CD4-positive, CD25-positive, alpha-beta regulatory T cell (primary cell): ENCODE results near the gene SMARCC1. TPM values are rescaled to one million over a fixed set of nuclear protein-coding genes. Genes with fewer than 3 reads are reported as not detected.
A peak's percentile ranks its signal among the peaks of the same experiment; 100 is the strongest.
"Not testable (repeated sequence)": the region's sequence is repeated elsewhere in the genome, so short reads cannot be mapped to it uniquely, and the experiment has no call there.

ENCODE experiments used
- ATAC-seq, 2 donors: fragments of 150-1000 bp; cut with Tn5 transposase; one replicate each; pipeline ENCODE4 v1.10.0; 2021; ENCODE audit warnings: low read depth in 2 of 2, moderate number of reproducible peaks in 2 of 2, moderate library complexity in 1 of 2
- DNase-seq, 3 donors: peaks; one replicate each; pipeline versions ENCODE4 v3.0.0 to v3.0.0-alpha.2; 2012 to 2022; ENCODE audit warnings: mixed read lengths in 1 of 3
- H3K27ac ChIP-seq: one replicate; pipeline ENCODE4 v1.7.0; 2013; ENCODE audit warnings: mild to moderate bottlenecking, low read length; ENCODE audit not compliant: insufficient read depth, poor library complexity, severe bottlenecking
- H3K27me3 ChIP-seq: one replicate; pipeline ENCODE4 v1.7.0; 2013; ENCODE audit warnings: low read length; ENCODE audit not compliant: control insufficient read depth, insufficient read depth
- H3K36me3 ChIP-seq: one replicate; pipeline ENCODE4 v1.7.0; 2013; ENCODE audit warnings: mild to moderate bottlenecking, low read length, moderate library complexity; ENCODE audit not compliant: control insufficient read depth, insufficient read depth
- H3K4me1 ChIP-seq: 2 replicates; pipeline ENCODE4 v1.7.0; 2013; ENCODE audit warnings: mild to moderate bottlenecking, low read length; ENCODE audit not compliant: insufficient read depth, control insufficient read depth, poor library complexity, severe bottlenecking
- H3K4me3 ChIP-seq: one replicate; pipeline ENCODE4 v1.7.0; 2013; ENCODE audit warnings: low read depth, mild to moderate bottlenecking, low read length, moderate library complexity
- H3K9me3 ChIP-seq, 2 experiments: 1 replicate in 1 of 2; 2 replicates in 1 of 2; pipeline ENCODE4 v1.7.0; 2013; ENCODE audit warnings: low read length in 2 of 2, mild to moderate bottlenecking in 1 of 2, moderate library complexity in 1 of 2; ENCODE audit not compliant: control insufficient read depth in 2 of 2
- H3K27ac Mint-ChIP-seq, 3 donors: one replicate each; pipeline ENCODE4 v1.8.0; 2020 to 2022; ENCODE audit warnings: mild to moderate bottlenecking in 3 of 3, mixed read lengths in 3 of 3, moderate library complexity in 2 of 3
- H3K27me3 Mint-ChIP-seq: one replicate; pipeline ENCODE4 v1.8.0; 2022; ENCODE audit warnings: mild to moderate bottlenecking, mixed read lengths
- H3K36me3 Mint-ChIP-seq: one replicate; pipeline ENCODE4 v1.8.0; 2020; ENCODE audit warnings: mixed read lengths
- H3K4me1 Mint-ChIP-seq, 4 donors: one replicate each; pipeline ENCODE4 v1.8.0; 2020 to 2022; ENCODE audit warnings: mixed read lengths in 4 of 4, mild to moderate bottlenecking in 1 of 4
- H3K4me3 Mint-ChIP-seq, 4 donors: one replicate each; pipeline ENCODE4 v1.8.0; 2020 to 2022; ENCODE audit warnings: mild to moderate bottlenecking in 4 of 4, mixed read lengths in 4 of 4, moderate library complexity in 3 of 4
- H3K9me3 Mint-ChIP-seq, 7 donors: one replicate each; pipeline ENCODE4 v1.8.0; 2020 to 2022; ENCODE audit warnings: mixed read lengths in 7 of 7, mild to moderate bottlenecking in 3 of 7, moderate library complexity in 2 of 7
- polyA plus RNA-seq, 4 donors: library from polyadenylated mRNA; unstranded; fragments of 300-500 nt; fragmentation: Illumina TruSeq; gene quantifications; one replicate each; pipeline ENCODE4 v1.2.3, GENCODE V29; 2021
- total RNA-seq: library from RNA; stranded (reverse); gene quantifications from one replicate; pipeline ENCODE4 v1.2.3, GENCODE V29; 2022

The SMARCC1 gene
- total and polyA plus RNA-seq, 5 donors from 2014 or later, result 53.2 to 132 (median 56.7) TPM

- Mint-ChIP-seq H3K36me3 (peaks cover 17% of the 10 kb centered on the region), H3K9me3 (no peaks in the 10 kb centered on the region), H3K4me3 (no peak overlapping the region), H3K27ac (no peak overlapping the region), H3K4me1 (peaks cover 12 to 23% (median 16%) of the 10 kb centered on the region in 4 donors), H3K27me3 (no peaks in the 10 kb centered on the region)
- ATAC-seq (no peak), DNase-seq (no peak)
- no peak overlapping the region for H3K4me3 ChIP-seq
- H3K27me3 ChIP-seq, result no peaks in the 10 kb centered on the region
- no peaks in the 10 kb centered on the region for H3K4me1 ChIP-seq
- no peaks in the 10 kb centered on the region for H3K9me3 ChIP-seq
- no peak overlapping the region for H3K27ac ChIP-seq
- H3K36me3 ChIP-seq, result peaks cover 36% of the 10 kb centered on the region
Observed at GRCh38 chr3:47761046-47761445, 20.6 kb downstream of the SMARCC1 start.

GRCh38 chr3:47760207-47760606 lies 21.5 kb downstream of the SMARCC1 start:
- not testable (repeated sequence) for DNase-seq, H3K4me1 ChIP-seq, H3K27ac ChIP-seq, H3K9me3 Mint-ChIP-seq, H3K9me3 ChIP-seq, ATAC-seq, H3K4me3 ChIP-seq, H3K27me3 Mint-ChIP-seq, H3K27me3 ChIP-seq, H3K4me3 Mint-ChIP-seq
- Mint-ChIP-seq H3K36me3 (peaks cover 17% of the 10 kb centered on the region), H3K4me1 (peaks cover 11 to 19% (median 15%) of the 10 kb centered on the region in 4 donors), H3K27ac (peak overlapping the region in 1 of 3 donors; percentile 32)
- H3K36me3 ChIP-seq, result peaks cover 30% of the 10 kb centered on the region

GRCh38 chr3:47758261-47759025 lies 23.2 kb downstream of the SMARCC1 start:
- peaks cover 20% of the 10 kb centered on the region for H3K36me3 ChIP-seq
- Mint-ChIP-seq H3K27me3 (no peaks in the 10 kb centered on the region), H3K4me1 (peaks cover 9 to 17% (median 13%) of the 10 kb centered on the region in 4 donors), H3K36me3 (peaks cover 15% of the 10 kb centered on the region), H3K9me3 (no peaks in the 10 kb centered on the region), H3K27ac (peak overlapping the region in 1 of 3 donors; percentile 56), H3K4me3 (no peak overlapping the region)
- ATAC-seq (no peak), DNase-seq (no peak)
- H3K27me3 ChIP-seq, result no peaks in the 10 kb centered on the region
- no peaks in the 10 kb centered on the region for H3K9me3 ChIP-seq
- H3K27ac ChIP-seq, result no peak overlapping the region
- no peaks in the 10 kb centered on the region for H3K4me1 ChIP-seq
- no peak overlapping the region for H3K4me3 ChIP-seq

GRCh38 chr3:47752716-47753115 lies 29.0 kb downstream of the SMARCC1 start:
- Histone ChIP-seq H3K27me3 (no peaks in the 10 kb centered on the region), H3K27ac (no peak overlapping the region), H3K4me1 (no peaks in the 10 kb centered on the region), H3K9me3 (no peaks in the 10 kb centered on the region), H3K36me3 (peaks cover 12% of the 10 kb centered on the region), H3K4me3 (no peak overlapping the region)
- ATAC-seq, result no peak
- no peaks in the 10 kb centered on the region for H3K9me3 Mint-ChIP-seq
- peaks cover 5 to 15% (median 9%) of the 10 kb centered on the region in 4 donors for H3K4me1 Mint-ChIP-seq
- DNase-seq, result no peak
- H3K27ac Mint-ChIP-seq, result no peak overlapping the region
- no peaks in the 10 kb centered on the region for H3K27me3 Mint-ChIP-seq
- H3K4me3 Mint-ChIP-seq, result peak overlapping the region in 1 of 4 donors; percentile 74
- H3K36me3 Mint-ChIP-seq, result peaks cover 16% of the 10 kb centered on the region

- H3K27ac ChIP-seq, H3K36me3 Mint-ChIP-seq, DNase-seq, H3K27me3 ChIP-seq, H3K4me3 Mint-ChIP-seq, H3K4me1 ChIP-seq, H3K27me3 Mint-ChIP-seq, H3K36me3 ChIP-seq, ATAC-seq, H3K9me3 Mint-ChIP-seq, H3K9me3 ChIP-seq, H3K4me3 ChIP-seq, H3K27ac Mint-ChIP-seq: not testable (repeated sequence)
- H3K4me1 Mint-ChIP-seq, result peaks cover 5 to 10% (median 9%) of the 10 kb centered on the region in 4 donors
Observed at GRCh38 chr3:47750811-47751354, 30.8 kb downstream of the SMARCC1 start.

GRCh38 chr3:47747558-47747957 lies 34.1 kb downstream of the SMARCC1 start:
- H3K36me3 ChIP-seq, result peaks cover 37% of the 10 kb centered on the region
- no peak overlapping the region for H3K4me3 Mint-ChIP-seq
- no peak overlapping the region for H3K27ac Mint-ChIP-seq
- H3K9me3 ChIP-seq, result no peaks in the 10 kb centered on the region
- H3K27ac ChIP-seq, result no peak overlapping the region
- H3K4me1 Mint-ChIP-seq, result peaks cover 9 to 18% (median 15%) of the 10 kb centered on the region in 4 donors
- no peak overlapping the region for H3K4me3 ChIP-seq
- H3K4me1 ChIP-seq, result no peaks in the 10 kb centered on the region
- H3K27me3 ChIP-seq, result no peaks in the 10 kb centered on the region
- ATAC-seq, result no peak
- no peak for DNase-seq
- peaks cover 12% of the 10 kb centered on the region for H3K36me3 Mint-ChIP-seq
- H3K27me3 Mint-ChIP-seq, result no peaks in the 10 kb centered on the region
- no peaks in the 10 kb centered on the region for H3K9me3 Mint-ChIP-seq

- H3K27me3 Mint-ChIP-seq, result no peaks in the 10 kb centered on the region
Observed at GRCh38 chr3:47746264-47746663, 35.4 kb downstream of the SMARCC1 start.

GRCh38 chr3:47743855-47744254 lies 37.8 kb downstream of the SMARCC1 start:
- DNase-seq (no peak), ATAC-seq (no peak)
- H3K4me3 ChIP-seq, result no peak overlapping the region
- Mint-ChIP-seq H3K27me3 (no peaks in the 10 kb centered on the region), H3K9me3 (no peaks in the 10 kb centered on the region), H3K36me3 (peaks cover 9% of the 10 kb centered on the region), H3K4me3 (no peak overlapping the region), H3K4me1 (peaks cover 15 to 41% (median 24%) of the 10 kb centered on the region in 4 donors), H3K27ac (no peak overlapping the region)
- no peaks in the 10 kb centered on the region for H3K9me3 ChIP-seq
- H3K4me1 ChIP-seq, result no peaks in the 10 kb centered on the region
- H3K27me3 ChIP-seq, result no peaks in the 10 kb centered on the region
- peaks cover 46% of the 10 kb centered on the region for H3K36me3 ChIP-seq
- no peak overlapping the region for H3K27ac ChIP-seq

More at GRCh38 chr3:47746264-47746663, 35.4 kb downstream of the SMARCC1 start:
- Mint-ChIP-seq H3K4me3 (no peak overlapping the region), H3K27ac (no peak overlapping the region), H3K36me3 (peaks cover 12% of the 10 kb centered on the region), H3K9me3 (no peaks in the 10 kb centered on the region), H3K4me1 (peaks cover 15 to 29% (median 23%) of the 10 kb centered on the region in 4 donors)
- Histone ChIP-seq H3K36me3 (peaks cover 43% of the 10 kb centered on the region), H3K4me1 (no peaks in the 10 kb centered on the region), H3K27ac (no peak overlapping the region), H3K4me3 (no peak overlapping the region), H3K9me3 (no peaks in the 10 kb centered on the region), H3K27me3 (no peaks in the 10 kb centered on the region)
- DNase-seq (no peak), ATAC-seq (no peak)
